Sigmoid colon (tissue), 4 donors: ENCODE data around the gene KCTD17.

Experiments used
- EP300 ChIP-seq, 4 donors: sonication (generic); formaldehyde crosslinking; IDR thresholded peaks; one replicate each; pipeline ENCODE4 v1.6.1; 2017; ENCODE audit warnings: antibody characterized with exemption in 4 of 4
- POLR2A ChIP-seq, 2 donors: fragments of 450-650 bp; IDR thresholded peaks; one replicate each; pipeline ENCODE4 v1.6.1; 2016; ENCODE audit warnings: antibody characterized with exemption in 2 of 2, mild to moderate bottlenecking in 2 of 2, moderate library complexity in 2 of 2
- POLR2AphosphoS5 ChIP-seq, 4 donors: sonication (generic); formaldehyde crosslinking; IDR thresholded peaks; one replicate each; pipeline ENCODE4 v1.6.1; 2017; ENCODE audit warnings: antibody characterized with exemption in 4 of 4

DNA sequence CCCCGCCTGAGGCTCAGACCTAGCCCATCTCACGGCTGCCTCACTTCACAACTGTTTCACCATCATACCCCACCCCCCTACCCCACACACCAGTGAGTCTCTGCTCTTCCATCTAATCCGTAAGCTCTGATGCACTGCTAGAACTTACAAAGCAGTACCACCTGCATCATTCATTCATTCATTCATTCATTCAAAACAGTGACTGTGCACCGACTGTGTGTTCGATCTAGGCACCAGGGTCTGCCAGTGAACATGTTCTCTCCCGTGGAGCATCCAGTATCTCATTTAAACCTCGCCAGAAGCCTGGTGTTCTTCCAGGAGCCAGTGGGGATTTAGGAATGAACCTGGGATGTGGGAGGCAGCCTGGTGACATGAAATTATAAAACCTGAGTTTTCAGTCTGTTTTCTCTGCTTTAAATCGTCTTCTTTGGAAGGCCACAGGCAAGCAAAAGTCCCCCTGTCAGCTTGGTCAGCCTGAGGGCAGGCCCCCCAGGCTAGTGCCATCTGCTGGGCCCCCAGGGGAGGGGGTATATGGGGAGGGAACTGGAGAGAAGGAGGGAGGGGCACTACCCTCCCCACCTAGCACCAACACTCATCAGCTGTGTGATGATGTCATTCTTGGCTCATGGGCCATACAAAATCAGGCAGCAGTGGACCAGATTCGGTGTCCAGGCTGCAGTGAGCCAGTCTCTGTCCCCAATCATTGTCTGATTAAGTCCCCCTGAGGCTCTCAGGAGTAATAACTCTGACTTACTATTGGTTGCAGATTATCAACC lies 39.6 kb downstream of the KCTD17 start:
- TF ChIP-seq EP300 (IDR thresholded peaks at IDR 0.05) = no peak
- no peak for TF ChIP-seq POLR2A (IDR thresholded peaks at IDR 0.05)
- no peak for TF ChIP-seq POLR2AphosphoS5 (IDR thresholded peaks at IDR 0.05)
